Prostate gland (tissue), 2 donors: ENCODE results near the gene FAM186B. TPM values are rescaled to one million over a fixed set of nuclear protein-coding genes. Genes with fewer than 3 reads are reported as not detected.

Experiments used
- DNase-seq: peaks from one replicate; pipeline ENCODE4 v3.0.0-alpha.2; 2019; ENCODE audit warnings: low spot score
- H3K27ac ChIP-seq, 2 donors: fragments of 200-600 bp; sonication (generic); 2 replicates each; pipeline ENCODE4 v1.5.1; 2017 to 2019
- H3K27me3 ChIP-seq: fragments of 200-600 bp; sonication (generic); replicated peaks from 2 replicates; pipeline ENCODE4 v1.5.1; 2019; ENCODE audit not compliant: insufficient read depth
- H3K36me3 ChIP-seq, 2 donors: fragments of 200-600 bp; sonication (generic); 1 replicate in 1 of 2; 2 replicates in 1 of 2; pipeline versions ENCODE4 v1.5.1 to v1.8.1; 2017 to 2019
- H3K4me1 ChIP-seq: fragments of 200-600 bp; sonication (generic); replicated peaks from 2 replicates; pipeline ENCODE4 v1.5.1; 2019
- H3K4me3 ChIP-seq, 2 donors: fragments of 200-600 bp; sonication (generic); 2 replicates each; pipeline ENCODE4 v1.5.1; 2017 to 2019
- H3K9me3 ChIP-seq: fragments of 200-600 bp; sonication (generic); 2 replicates; pipeline ENCODE4 v1.5.1; 2017
- POLR2A ChIP-seq: fragments of 450-650 bp; IDR thresholded peaks from one replicate; pipeline ENCODE4 v1.6.1; 2016; ENCODE audit warnings: antibody characterized with exemption, mild to moderate bottlenecking
- POLR2AphosphoS5 ChIP-seq: sonication (generic); formaldehyde crosslinking; IDR thresholded peaks from one replicate; pipeline ENCODE4 v1.6.1; 2017; ENCODE audit warnings: antibody characterized with exemption
- WGBS: methylation state at CpG from one replicate; pipeline ENCODE4 v1.1.5; 2018; 5-methylcytosine and 5-hydroxymethylcytosine counted together
- intact Hi-C: fragments of 100-400 bp; cut with DNase I; formaldehyde crosslinking; loops from one replicate; pipeline ENCODE4 v1.14.2; 2022
- total RNA-seq, 2 donors: library from RNA; depleted of rRNA; stranded (reverse); fragments of >200 nt; gene quantifications; one replicate each; pipeline ENCODE4 v1.1.0, GENCODE V29; 2016
- TF ChIP-seq, protein P1 (sequence below), 4 experiments: fragments of 200-600 bp in 2 of 4; fragments of 450-650 bp in 2 of 4; sonication (generic) in 2 of 4; IDR thresholded peaks; 1 replicate in 3 of 4; 2 replicates in 1 of 4; pipeline ENCODE4 v1.5.1; 2016 to 2019; ENCODE audit warnings: antibody characterized with exemption in 4 of 4, mild to moderate bottlenecking in 2 of 4, moderate library complexity in 2 of 4

Gene FAM186B
- total RNA-seq, 2 donors from 2014 or later: 0.23 to 10.0 TPM

DNA sequence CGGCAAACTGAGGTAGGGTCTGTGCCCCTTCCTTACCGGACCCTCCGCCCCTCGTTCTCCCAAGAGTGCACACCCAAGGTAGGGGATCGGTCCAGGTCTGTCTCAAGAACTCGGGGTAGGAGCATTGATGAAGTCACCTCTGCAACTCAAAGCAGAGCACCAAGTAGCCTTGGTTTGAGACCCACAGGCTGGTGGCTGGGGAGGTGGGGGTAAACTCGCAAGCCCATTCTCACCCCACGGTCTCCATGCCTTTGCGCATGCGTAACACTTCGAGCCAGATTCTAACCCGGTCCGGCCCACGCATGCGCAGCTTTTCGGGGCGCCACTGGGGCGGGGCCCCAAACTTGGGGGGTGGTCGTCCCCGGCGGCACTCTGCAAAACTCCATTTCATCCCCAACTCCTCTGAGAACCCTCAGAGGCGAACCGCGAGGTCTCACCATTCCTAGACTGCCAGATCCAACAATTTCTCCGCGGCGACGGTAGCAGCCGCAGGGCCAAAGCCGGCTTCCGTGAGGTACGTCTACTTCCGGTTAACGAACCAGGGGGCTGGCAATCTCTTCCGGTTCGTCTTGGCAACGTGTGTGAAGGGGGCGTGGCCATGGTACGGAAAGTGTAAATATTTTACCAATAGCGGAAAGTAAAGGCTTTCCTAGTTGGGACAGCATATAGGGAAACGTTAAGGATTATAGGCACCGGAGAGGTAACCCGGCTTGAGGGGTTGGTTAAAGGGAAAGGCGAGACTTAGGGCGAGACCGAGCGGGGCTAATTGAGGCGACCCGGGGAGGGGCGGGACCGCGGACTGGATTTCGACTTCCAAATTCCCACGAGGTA is 37.6 kb downstream of the FAM186B start, which contains the start of gene MCRS1:
Gene MCRS1 (minus strand): TSS at position 532 of the 831 bp plus-strand sequence. CDS start 1,411 bp downstream, outside the sequence.
- Histone ChIP-seq H3K4me1 (peaks cover 3% of the 10 kb centered on the region), H3K27me3 (no peaks in the 10 kb centered on the region), H3K4me3 (peak within 1 kb of the TSS; percentile 64 to 88), H3K36me3 (peaks cover 7 to 16% of the 10 kb centered on the region in 2 donors), H3K27ac (peak within 1 kb of the TSS; percentile 82 to 87), H3K9me3 (no peaks in the 10 kb centered on the region)
- WGBS: under 1% methylated on average over 42 of the region's 54 CpGs
- TF ChIP-seq POLR2A (peak; percentile 20), POLR2AphosphoS5 (peak; percentile 94)
- TF ChIP-seq, protein P1, sequence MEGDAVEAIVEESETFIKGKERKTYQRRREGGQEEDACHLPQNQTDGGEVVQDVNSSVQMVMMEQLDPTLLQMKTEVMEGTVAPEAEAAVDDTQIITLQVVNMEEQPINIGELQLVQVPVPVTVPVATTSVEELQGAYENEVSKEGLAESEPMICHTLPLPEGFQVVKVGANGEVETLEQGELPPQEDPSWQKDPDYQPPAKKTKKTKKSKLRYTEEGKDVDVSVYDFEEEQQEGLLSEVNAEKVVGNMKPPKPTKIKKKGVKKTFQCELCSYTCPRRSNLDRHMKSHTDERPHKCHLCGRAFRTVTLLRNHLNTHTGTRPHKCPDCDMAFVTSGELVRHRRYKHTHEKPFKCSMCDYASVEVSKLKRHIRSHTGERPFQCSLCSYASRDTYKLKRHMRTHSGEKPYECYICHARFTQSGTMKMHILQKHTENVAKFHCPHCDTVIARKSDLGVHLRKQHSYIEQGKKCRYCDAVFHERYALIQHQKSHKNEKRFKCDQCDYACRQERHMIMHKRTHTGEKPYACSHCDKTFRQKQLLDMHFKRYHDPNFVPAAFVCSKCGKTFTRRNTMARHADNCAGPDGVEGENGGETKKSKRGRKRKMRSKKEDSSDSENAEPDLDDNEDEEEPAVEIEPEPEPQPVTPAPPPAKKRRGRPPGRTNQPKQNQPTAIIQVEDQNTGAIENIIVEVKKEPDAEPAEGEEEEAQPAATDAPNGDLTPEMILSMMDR (IDR thresholded peaks at IDR 0.05): no peak
- peak; percentile 83 for DNase-seq
- intact Hi-C loops: no loop called here

DNA sequence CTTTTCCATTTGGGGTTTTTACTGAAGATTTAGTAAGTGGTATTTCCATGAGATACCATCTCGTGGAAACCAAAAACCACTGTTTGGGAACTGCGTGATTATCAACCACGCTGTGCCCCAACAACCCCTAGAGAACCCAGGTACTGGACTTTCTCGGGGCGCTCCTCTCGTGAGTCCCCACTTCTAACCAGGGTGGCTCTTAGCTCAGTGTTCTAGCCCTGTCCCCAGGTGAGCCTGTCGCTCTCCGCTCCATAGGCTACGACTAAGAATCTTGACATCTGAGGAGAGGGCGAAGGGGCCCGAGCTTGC is 38.2 kb downstream of the FAM186B start:
- peaks cover 10 to 21% of the 10 kb centered on the region in 2 donors for H3K36me3 ChIP-seq
- DNase-seq: no peak
- H3K4me1 ChIP-seq: peaks cover 3% of the 10 kb centered on the region
- H3K4me3 ChIP-seq: peak overlapping the region; percentile 64 to 88
- no peaks in the 10 kb centered on the region for H3K27me3 ChIP-seq
- WGBS: 0% methylated on average over 11 of the region's 11 CpGs
- no peaks in the 10 kb centered on the region for H3K9me3 ChIP-seq
- intact Hi-C loops: no loop called here
- peak overlapping the region; percentile 82 to 87 for H3K27ac ChIP-seq
- TF ChIP-seq POLR2AphosphoS5 (no peak), POLR2A (no peak)
- TF ChIP-seq, protein P1 (IDR thresholded peaks at IDR 0.05): no peak

DNA sequence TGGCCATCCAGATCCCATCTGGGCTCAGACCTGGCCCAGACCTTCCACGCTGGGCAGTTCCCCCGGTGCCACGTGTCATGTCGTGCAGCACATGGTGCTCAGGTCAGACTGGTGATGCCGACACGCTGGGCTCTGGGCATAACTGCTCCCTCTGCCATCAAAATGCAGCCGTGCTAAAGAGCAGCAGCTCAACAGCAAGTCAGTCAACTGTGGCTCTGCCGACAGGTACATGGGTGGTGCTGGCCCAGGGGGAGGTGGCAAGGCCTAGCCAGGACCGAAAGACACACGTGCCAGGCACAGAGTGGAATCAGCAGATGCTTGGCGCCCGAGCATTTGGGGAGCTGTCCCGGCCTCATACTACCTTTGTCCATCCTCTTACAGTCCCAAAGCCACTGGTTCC is 39.1 kb downstream of the FAM186B start:
- Histone ChIP-seq H3K27me3 (no peaks in the 10 kb centered on the region), H3K9me3 (no peaks in the 10 kb centered on the region), H3K4me1 (peaks cover 3% of the 10 kb centered on the region), H3K36me3 (peaks cover 10 to 26% of the 10 kb centered on the region in 2 donors), H3K4me3 (no peak overlapping the region), H3K27ac (no peak overlapping the region)
- no peak for TF ChIP-seq POLR2A
- no peak for TF ChIP-seq POLR2AphosphoS5
- TF ChIP-seq, protein P1 (IDR thresholded peaks at IDR 0.05): no peak
- 92% methylated on average over 12 of the region's 13 CpGs for WGBS
- no peak for DNase-seq
- intact Hi-C loops: no loop called here

DNA sequence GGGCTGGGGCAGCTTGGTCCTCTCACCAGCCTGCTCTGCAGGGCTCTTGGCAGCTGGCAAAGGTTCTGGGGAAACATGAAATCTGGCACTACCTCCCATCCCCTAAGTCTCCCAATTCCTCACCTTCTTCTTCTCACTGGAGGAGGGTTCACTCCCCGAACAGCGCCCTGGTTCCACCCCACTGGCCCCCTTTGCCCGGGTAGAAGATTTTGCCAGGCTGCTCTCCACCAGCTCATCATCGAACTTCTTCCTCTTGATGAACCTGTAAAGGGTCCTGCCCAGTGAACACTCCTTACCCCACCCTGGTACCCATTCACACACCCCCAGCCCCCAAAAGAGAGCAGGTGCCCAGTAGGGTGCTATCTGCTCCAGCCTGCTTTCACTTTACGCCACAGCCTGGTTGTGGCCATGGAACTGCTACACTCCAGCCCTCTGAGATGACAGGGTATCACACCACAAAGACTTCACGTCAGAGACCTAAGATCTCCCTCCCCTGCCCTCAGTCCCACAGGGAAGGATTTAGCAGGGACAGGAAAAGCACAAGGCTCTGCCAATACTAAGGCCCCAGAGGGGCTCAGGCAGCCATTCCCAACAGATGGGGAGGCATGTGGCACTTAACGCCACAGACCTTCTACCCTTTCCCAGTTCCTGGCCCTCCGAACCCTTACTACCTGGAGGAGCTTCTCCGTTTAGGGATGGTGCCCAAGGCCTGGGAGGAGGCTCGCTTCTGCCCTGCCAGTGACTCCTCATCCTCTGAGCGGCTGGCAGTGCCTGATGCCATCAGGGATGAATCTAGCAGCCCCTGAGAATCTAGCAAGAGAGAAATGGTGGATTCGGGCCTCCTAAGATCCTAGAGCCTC is 39.8 kb downstream of the FAM186B start:
- no peak for TF ChIP-seq POLR2A
- TF ChIP-seq POLR2AphosphoS5: no peak
- TF ChIP-seq, protein P1 (IDR thresholded peaks at IDR 0.05): no peak
- Histone ChIP-seq H3K9me3 (no peaks in the 10 kb centered on the region), H3K4me1 (peaks cover 3% of the 10 kb centered on the region), H3K27me3 (no peaks in the 10 kb centered on the region), H3K36me3 (peaks cover 11 to 26% of the 10 kb centered on the region in 2 donors), H3K27ac (no peak overlapping the region), H3K4me3 (no peak overlapping the region)
- DNase-seq: no peak
- 94% methylated on average over 12 of the region's 12 CpGs for WGBS
- intact Hi-C loops: no loop called here
